T47D (cell line): Measurements from ENCODE around the gene KCNK13.
"Not testable (repeated sequence)": the region's sequence is repeated elsewhere in the genome, so short reads cannot be mapped to it uniquely, and the experiment has no call there.

Experiments used
- DNase-seq, 2 experiments: peaks; one replicate each; pipeline versions ENCODE4 v3.0.0 to v3.0.0-alpha.2; 2011 to 2012; ENCODE audit warnings: low read depth in 1 of 2, low spot score in 1 of 2
- JUND ChIP-seq: IDR thresholded peaks from 2 replicates; pipeline ENCODE4 v1.6.1; 2012; ENCODE audit warnings: low read depth
- in situ Hi-C: cut with HindIII; loops from 2 replicates; pipeline ENCODE4 v1.10.0; 2016; ENCODE audit warnings: low sequenced_read_pairs, low pct_unique_long_range_greater_than_20kb

The KCNK13 gene

GRCh38 chr14:90061685-90062126 lies at the start of gene KCNK13:
TSS of gene KCNK13 (plus strand) at chr14:90061994. CDS start at chr14:90062206, 212 bp downstream.
- peak; percentile 21 to 59 for DNase-seq
- no peak for TF ChIP-seq JUND
- in situ Hi-C loops = no loop called here

DNA sequence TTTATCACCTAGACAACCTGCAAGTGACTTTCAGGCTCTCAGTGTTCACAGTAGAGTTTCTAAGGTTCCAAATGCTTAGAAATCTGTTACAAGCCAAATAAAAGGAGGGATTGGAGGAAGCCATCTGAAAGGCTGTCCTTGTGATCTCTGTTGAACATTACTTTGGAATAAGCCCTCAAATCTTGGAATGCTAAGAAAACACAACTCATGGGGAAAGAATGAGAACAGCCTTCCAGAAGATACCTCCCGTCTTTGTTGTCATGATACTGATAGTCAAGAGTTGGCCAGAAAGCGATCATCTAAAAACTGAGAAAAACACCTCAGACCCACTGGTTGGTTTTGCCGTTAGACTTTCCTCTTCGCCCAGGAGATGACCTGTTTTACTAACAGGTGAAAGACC lies 44.4 kb upstream of the KCNK13 start:
- TF ChIP-seq JUND = no peak
- no peak for DNase-seq
- in situ Hi-C loops = no loop called here

- DNase-seq = no peak
- in situ Hi-C loops = no loop called here
- TF ChIP-seq JUND = no peak
Observed at GRCh38 chr14:90019824-90020523, 41.8 kb upstream of the KCNK13 start.

DNA sequence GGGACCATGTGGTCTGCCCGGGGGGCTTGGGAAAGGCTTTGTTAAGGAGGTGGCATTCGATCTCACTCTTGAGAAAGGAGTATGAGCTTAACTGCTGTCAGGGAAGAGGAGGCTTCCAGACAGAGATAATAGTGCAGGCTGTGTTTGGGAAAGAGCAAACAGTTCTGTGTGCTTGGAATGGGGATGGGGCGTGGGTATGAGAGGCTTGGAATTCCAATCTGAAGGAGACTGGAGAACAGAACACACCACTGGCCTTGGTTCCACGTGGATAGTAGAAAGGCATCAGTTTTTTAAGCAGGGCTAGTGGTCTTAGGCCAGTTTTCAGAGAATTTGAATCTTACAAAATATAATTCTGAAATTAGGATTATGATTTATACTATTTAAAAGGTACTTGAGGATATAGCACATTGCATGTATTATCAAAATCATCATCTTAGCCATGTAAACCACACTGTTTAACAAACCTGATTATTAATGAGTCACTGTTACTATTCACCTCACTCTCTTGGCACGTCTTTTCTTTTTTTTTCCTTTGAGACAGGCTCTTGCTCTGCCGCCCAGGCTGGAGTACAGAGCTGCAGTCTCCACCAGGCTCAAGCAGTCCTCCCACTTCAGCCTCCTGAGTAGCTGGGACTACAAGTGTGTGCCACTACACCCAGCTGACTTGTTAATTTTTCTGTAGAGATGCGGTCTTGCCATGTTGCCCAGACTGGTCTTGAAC lies 38.5 kb upstream of the KCNK13 start:
- no peak for TF ChIP-seq JUND

GRCh38 chr14:90024910-90025309 lies 36.9 kb upstream of the KCNK13 start:
- TF ChIP-seq JUND = no peak

More for the DNA sequence above, 38.5 kb upstream of the KCNK13 start:
- DNase-seq = no peak
- in situ Hi-C loops = no loop called here

DNA sequence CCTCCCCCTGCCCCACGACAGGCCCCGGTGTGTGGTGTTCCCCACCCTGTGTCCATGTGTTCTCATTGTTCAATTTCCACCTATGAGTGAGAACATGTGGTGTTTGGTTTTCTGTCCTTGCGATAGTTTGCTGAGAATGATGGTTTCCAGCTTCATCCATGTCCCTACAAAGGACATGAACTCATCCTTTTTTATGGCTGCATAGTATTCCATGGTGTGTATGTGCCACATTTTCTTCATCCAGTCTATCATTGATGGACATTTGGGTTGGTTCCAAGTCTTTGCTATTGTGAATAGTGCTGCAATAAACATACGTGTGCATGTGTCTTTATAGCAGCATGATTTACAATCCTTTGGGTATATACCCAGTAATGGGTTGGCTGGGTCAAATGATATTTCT lies 35.2 kb upstream of the KCNK13 start:
- DNase-seq, in situ Hi-C loops: not testable (repeated sequence)

More at GRCh38 chr14:90024910-90025309, 36.9 kb upstream of the KCNK13 start:
- DNase-seq = no peak
- in situ Hi-C loops = no loop called here

DNA sequence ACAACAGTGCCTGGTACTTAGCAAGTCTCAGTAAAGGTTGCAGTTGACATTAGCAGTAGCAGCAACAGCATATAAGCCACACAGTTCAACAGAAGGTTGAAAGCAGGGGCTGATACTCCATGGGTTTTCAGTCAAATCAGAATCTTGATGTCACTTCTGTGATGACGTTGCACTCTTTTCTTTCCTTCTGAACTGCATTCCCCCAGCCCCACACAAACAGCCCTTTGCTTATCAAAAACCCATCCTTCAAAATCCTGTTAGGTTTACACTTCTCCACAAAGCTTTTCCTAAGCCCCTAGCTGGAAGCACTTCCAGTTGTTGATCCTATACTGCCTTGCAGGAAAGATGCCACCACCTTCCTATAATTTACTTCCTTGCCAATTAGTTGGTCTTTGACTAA lies 34.0 kb upstream of the KCNK13 start:
- no peak for TF ChIP-seq JUND
- no peak for DNase-seq
- in situ Hi-C loops = no loop called here

- TF ChIP-seq JUND = no peak
- in situ Hi-C loops = no loop called here
- no peak for DNase-seq
Observed at GRCh38 chr14:90034156-90034555, 27.6 kb upstream of the KCNK13 start.

GRCh38 chr14:90034835-90035525 lies 26.8 kb upstream of the KCNK13 start:
- in situ Hi-C loops = no loop called here
- TF ChIP-seq JUND = no peak

GRCh38 chr14:90039253-90040010 lies 22.4 kb upstream of the KCNK13 start:
- no peak for TF ChIP-seq JUND
- DNase-seq = no peak
- in situ Hi-C loops = no loop called here

More at GRCh38 chr14:90034835-90035525, 26.8 kb upstream of the KCNK13 start:
- no peak for DNase-seq

DNA sequence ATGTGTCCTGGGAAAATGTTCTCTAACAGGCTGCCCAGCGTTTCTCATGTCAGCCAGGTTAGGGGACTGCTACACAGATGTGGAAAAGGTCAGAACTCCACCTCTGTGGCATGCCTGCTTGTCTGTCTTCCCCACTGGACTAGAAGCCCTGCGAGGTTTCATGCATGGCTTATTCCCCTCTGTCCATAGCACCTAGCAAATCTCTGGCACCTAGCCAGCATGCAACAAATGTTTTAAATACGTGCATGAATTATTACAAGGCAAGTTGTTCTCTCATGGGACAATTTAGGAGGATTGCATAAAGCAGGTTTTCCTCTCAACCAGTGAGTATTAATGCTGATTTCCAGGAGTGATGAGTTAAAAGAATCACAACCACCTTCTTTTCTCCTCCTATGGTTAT lies 21.4 kb upstream of the KCNK13 start:
- no peak for TF ChIP-seq JUND
- in situ Hi-C loops = no loop called here

GRCh38 chr14:90042496-90043252 lies 19.1 kb upstream of the KCNK13 start:
- no peak for DNase-seq
- in situ Hi-C loops = no loop called here
- no peak for TF ChIP-seq JUND

More for the DNA sequence above, 21.4 kb upstream of the KCNK13 start:
- DNase-seq = no peak
